Brain microvascular endothelial cell (primary cell): Measurements from ENCODE around the gene ZBTB40.

Source experiments
- DNase-seq: peaks from one replicate; pipeline ENCODE4 v3.0.0-alpha.2; 2020
- H3K27ac ChIP-seq: fragments of 250-450 bp; sonication (Bioruptor Pico); 2 replicates; pipeline ENCODE4 v1.5.1; 2020; ENCODE audit warnings: mild to moderate bottlenecking, moderate library complexity
- H3K27me3 ChIP-seq: fragments of 250-450 bp; sonication (Bioruptor Pico); replicated peaks from 2 replicates; pipeline ENCODE4 v1.5.1; 2020; ENCODE audit warnings: mild to moderate bottlenecking
- H3K36me3 ChIP-seq: fragments of 250-450 bp; sonication (Bioruptor Pico); replicated peaks from 2 replicates; pipeline ENCODE4 v1.5.1; 2020; ENCODE audit warnings: mild to moderate bottlenecking
- H3K4me3 ChIP-seq: 2 replicates; pipeline ENCODE4 v1.5.1; 2011; ENCODE audit warnings: low read depth, mild to moderate bottlenecking, control low read depth, low read length, moderate library complexity
- in situ Hi-C: cut with HindIII; loops from 2 replicates; pipeline ENCODE4 v1.10.0; 2017; ENCODE audit warnings: low sequenced_read_pairs, low pct_ligation_motif_present
- TF ChIP-seq, protein P1 (sequence below): IDR thresholded peaks from 2 replicates; pipeline ENCODE4 v1.5.1; 2011; ENCODE audit warnings: low read depth, mild to moderate bottlenecking, moderate library complexity, low read length, control low read depth, inconsistent platforms; ENCODE audit errors: missing control alignments

The ZBTB40 gene

DNA sequence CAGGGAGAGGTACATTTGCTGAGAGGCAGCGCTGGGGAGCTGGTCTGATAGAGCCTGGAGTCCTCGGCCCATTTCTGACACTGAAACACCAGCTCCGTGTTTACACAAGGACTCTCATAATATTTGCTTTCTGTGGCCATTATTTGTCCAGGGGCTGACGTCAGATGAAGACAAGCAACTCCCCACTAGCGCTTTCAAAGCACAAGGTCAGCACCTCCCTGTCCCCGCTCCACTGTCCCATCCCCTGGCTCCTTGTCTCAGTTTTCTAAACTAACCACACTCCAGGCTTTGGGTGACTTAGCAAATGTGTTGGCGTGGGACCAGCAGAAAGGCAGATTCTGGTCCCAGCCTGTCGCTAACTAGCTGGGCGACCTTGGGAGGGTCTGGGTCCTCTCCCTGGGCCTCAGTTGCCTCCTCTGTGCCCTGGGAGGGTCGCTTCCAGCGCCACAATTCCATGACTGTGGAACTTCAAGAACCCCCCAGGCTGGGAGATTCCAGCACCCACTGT, 37.4 kb upstream of the ZBTB40 start:
- DNase-seq, result peak; percentile 76
- Histone ChIP-seq H3K27me3 (no peaks in the 10 kb centered on the region), H3K27ac (peak overlapping the region; percentile 32), H3K36me3 (no peaks in the 10 kb centered on the region), H3K4me3 (no peak overlapping the region)
- TF ChIP-seq, protein P1, sequence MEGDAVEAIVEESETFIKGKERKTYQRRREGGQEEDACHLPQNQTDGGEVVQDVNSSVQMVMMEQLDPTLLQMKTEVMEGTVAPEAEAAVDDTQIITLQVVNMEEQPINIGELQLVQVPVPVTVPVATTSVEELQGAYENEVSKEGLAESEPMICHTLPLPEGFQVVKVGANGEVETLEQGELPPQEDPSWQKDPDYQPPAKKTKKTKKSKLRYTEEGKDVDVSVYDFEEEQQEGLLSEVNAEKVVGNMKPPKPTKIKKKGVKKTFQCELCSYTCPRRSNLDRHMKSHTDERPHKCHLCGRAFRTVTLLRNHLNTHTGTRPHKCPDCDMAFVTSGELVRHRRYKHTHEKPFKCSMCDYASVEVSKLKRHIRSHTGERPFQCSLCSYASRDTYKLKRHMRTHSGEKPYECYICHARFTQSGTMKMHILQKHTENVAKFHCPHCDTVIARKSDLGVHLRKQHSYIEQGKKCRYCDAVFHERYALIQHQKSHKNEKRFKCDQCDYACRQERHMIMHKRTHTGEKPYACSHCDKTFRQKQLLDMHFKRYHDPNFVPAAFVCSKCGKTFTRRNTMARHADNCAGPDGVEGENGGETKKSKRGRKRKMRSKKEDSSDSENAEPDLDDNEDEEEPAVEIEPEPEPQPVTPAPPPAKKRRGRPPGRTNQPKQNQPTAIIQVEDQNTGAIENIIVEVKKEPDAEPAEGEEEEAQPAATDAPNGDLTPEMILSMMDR, result no peak
- in situ Hi-C loops, result no loop called here

DNA sequence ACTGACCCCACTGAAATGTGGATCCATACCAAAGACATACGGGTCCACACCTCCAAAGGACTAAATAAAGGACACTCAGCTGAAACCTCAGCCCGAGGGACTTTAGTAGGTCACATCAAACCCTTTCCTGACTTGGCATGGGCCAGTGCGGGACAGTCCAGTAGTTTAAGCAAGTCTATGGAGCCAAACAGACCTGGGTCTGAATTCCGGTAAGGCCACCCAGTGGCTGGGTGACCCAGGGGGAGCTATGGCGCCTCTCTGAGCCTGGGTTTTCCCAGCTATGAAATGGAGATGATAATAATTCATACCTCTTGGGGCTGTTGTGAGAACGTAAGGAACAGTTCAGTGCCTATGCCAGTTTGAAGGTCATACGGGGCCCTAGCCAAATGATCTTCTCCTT, 36.2 kb upstream of the ZBTB40 start:
- DNase-seq, result no peak
- TF ChIP-seq, protein P1, result no peak
- Histone ChIP-seq H3K4me3 (no peak overlapping the region), H3K36me3 (no peaks in the 10 kb centered on the region), H3K27ac (no peak overlapping the region), H3K27me3 (no peaks in the 10 kb centered on the region)
- in situ Hi-C loops, result no loop called here

GRCh38 chr1:22416555-22417454, 34.8 kb upstream of the ZBTB40 start:
- H3K27me3 ChIP-seq, result no peaks in the 10 kb centered on the region
- no peaks in the 10 kb centered on the region for H3K36me3 ChIP-seq
- peak; percentile 62 for DNase-seq
- in situ Hi-C loops, result no loop called here
- no peak overlapping the region for H3K27ac ChIP-seq
- TF ChIP-seq, protein P1, result peak; percentile 99
- no peak overlapping the region for H3K4me3 ChIP-seq

- H3K36me3 ChIP-seq, result no peaks in the 10 kb centered on the region
- no peak for DNase-seq
- no peak overlapping the region for H3K4me3 ChIP-seq
- no peak overlapping the region for H3K27ac ChIP-seq
- TF ChIP-seq, protein P1, result no peak
- H3K27me3 ChIP-seq, result no peaks in the 10 kb centered on the region
- in situ Hi-C loops, result no loop called here
These were observed 34.2 kb upstream of the ZBTB40 start for GRCh38 chr1:22417466-22417865.

DNA sequence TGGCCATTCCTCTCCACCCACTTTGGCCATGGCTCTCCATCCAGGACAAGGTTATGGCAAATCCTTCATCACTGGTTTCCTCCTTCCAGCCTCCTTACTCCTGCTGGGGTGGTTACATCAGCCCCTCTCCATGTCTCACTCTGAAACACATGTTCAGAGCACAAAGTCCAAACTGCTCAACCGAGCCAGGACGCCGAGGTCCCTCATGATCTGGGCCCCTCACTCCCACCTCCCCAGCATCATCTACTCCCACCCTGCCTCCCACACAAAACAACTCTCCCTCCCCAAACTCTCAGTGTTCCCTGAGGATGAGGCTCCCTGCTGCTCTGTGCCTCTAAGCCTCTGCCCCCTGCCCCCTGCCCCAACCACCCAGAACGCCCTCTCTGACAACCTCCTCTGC, 33.3 kb upstream of the ZBTB40 start:
- Histone ChIP-seq H3K36me3 (no peaks in the 10 kb centered on the region), H3K27me3 (no peaks in the 10 kb centered on the region), H3K27ac (no peak overlapping the region), H3K4me3 (no peak overlapping the region)
- in situ Hi-C loops, result no loop called here
- TF ChIP-seq, protein P1, result no peak
- no peak for DNase-seq

- Histone ChIP-seq H3K36me3 (no peaks in the 10 kb centered on the region), H3K27me3 (no peaks in the 10 kb centered on the region), H3K4me3 (no peak overlapping the region), H3K27ac (no peak overlapping the region)
- peak; percentile 67 for DNase-seq
- TF ChIP-seq, protein P1, result no peak
- in situ Hi-C loops, result no loop called here
These were observed 32.7 kb upstream of the ZBTB40 start for GRCh38 chr1:22418933-22419382.
